ENCODE results near the gene DDHD1.
"Not testable (repeated sequence)": the region's sequence is repeated elsewhere in the genome, so short reads cannot be mapped to it uniquely, and the experiment has no call there.

The DDHD1 gene

GRCh38 chr14:53152887-53153701 is at the start of gene DDHD1:
Gene DDHD1 (minus strand): TSS chr14:53153323. CDS start chr14:53153098, 225 bp downstream.
- DNase-seq, result peak; percentile 40 to 56

- DNase-seq, result no peak
These were observed 42.8 kb upstream of the DDHD1 start for GRCh38 chr14:53195949-53196348.

GRCh38 chr14:53193193-53193592 is 40.1 kb upstream of the DDHD1 start:
- no peak for DNase-seq

- DNase-seq, result no peak
These were observed 39.1 kb upstream of the DDHD1 start for GRCh38 chr14:53192052-53192760.

GRCh38 chr14:53190938-53191337 is 37.8 kb upstream of the DDHD1 start:
- no peak for DNase-seq

GRCh38 chr14:53187921-53188463 is 34.9 kb upstream of the DDHD1 start:
- no peak for DNase-seq

- DNase-seq, result no peak
These were observed 33.4 kb upstream of the DDHD1 start for GRCh38 chr14:53186532-53186931.

- DNase-seq, result no peak
These were observed 30.5 kb upstream of the DDHD1 start for GRCh38 chr14:53183611-53184010.

- DNase-seq, result no peak
These were observed 29.9 kb upstream of the DDHD1 start for GRCh38 chr14:53183056-53183455.

GRCh38 chr14:53181463-53182081 is 28.4 kb upstream of the DDHD1 start:
- not testable (repeated sequence) for DNase-seq

GRCh38 chr14:53180272-53181221 is 27.4 kb upstream of the DDHD1 start:
- peak; percentile 26 to 46 for DNase-seq

GRCh38 chr14:53179486-53180005 is 26.4 kb upstream of the DDHD1 start:
- DNase-seq, result not testable (repeated sequence)

- no peak for DNase-seq
These were observed 22.3 kb upstream of the DDHD1 start for GRCh38 chr14:53175375-53175774.

GRCh38 chr14:53174918-53175317 is 21.8 kb upstream of the DDHD1 start:
- no peak for DNase-seq

GRCh38 chr14:53168786-53169185 is 15.7 kb upstream of the DDHD1 start:
- DNase-seq, result no peak

GRCh38 chr14:53167602-53168328 is 14.6 kb upstream of the DDHD1 start:
- DNase-seq, result no peak

- DNase-seq, result peak in 1 of 2 experiments; percentile 6
These were observed 8.8 kb upstream of the DDHD1 start for GRCh38 chr14:53161758-53162435.

- DNase-seq, result no peak
These were observed 3.1 kb upstream of the DDHD1 start for GRCh38 chr14:53156238-53156637.

GRCh38 chr14:53153702-53154112 is 584 bp upstream of the DDHD1 start:
- no peak for DNase-seq

- peak; percentile 45 to 59 for DNase-seq
These were observed 788 bp downstream of the DDHD1 start for GRCh38 chr14:53152184-53152886.

Measured in Kasumi-1 (cell line).